ENCODE data around the gene AP1G2. TPM values are rescaled to one million over a fixed set of nuclear protein-coding genes. Genes with fewer than 3 reads are reported as not detected.

Gene AP1G2
- total and polyA plus RNA-seq, 2 of the 13 experiments (the other 11 are each of a cell fraction or from before 2014, with no cell fraction given), result 96.9 to 611 TPM

- TF ChIP-seq NONO (IDR thresholded peaks at IDR 0.05) (no peak), NONO (CRISPR knock-in tag; conservative IDR thresholded peaks at IDR 0.05) (peak; percentile 41; the same call in 1 of the 2 replicates), RBM39 (IDR thresholded peaks at IDR 0.05; ENCODE audit: low read depth, low read length, poor library complexity, severe bottlenecking) (no peak), ARID5B (CRISPR knock-in tag; IDR thresholded peaks at IDR 0.05) (no peak), ERF (CRISPR knock-in tag; IDR thresholded peaks at IDR 0.05) (no peak), EZH2 (conservative IDR thresholded peaks at IDR 0.05; ENCODE audit: low read depth, low read length) (no peak), MED13 (CRISPR knock-in tag; IDR thresholded peaks at IDR 0.05) (no peak), IRF1 (CRISPR knock-in tag; IDR thresholded peaks at IDR 0.05; ENCODE audit: low read depth) (no peak; the same call in 1 of the 2 replicates), ZBTB42 (CRISPR knock-in tag; IDR thresholded peaks at IDR 0.05) (peak; percentile 81), ELF1 (CRISPR knock-in tag; IDR thresholded peaks at IDR 0.05) (no peak), NFE2 (CRISPR knock-in tag; IDR thresholded peaks at IDR 0.05) (no peak), ZUFSP (CRISPR knock-in tag; IDR thresholded peaks at IDR 0.05; ENCODE audit: borderline replicate concordance) (no peak), GATA4 (IDR thresholded peaks at IDR 0.05; ENCODE audit: borderline replicate concordance, low read depth) (no peak), ZSCAN30 (CRISPR knock-in tag; IDR thresholded peaks at IDR 0.05) (no peak)
- TF ChIP-seq, protein P1, sequence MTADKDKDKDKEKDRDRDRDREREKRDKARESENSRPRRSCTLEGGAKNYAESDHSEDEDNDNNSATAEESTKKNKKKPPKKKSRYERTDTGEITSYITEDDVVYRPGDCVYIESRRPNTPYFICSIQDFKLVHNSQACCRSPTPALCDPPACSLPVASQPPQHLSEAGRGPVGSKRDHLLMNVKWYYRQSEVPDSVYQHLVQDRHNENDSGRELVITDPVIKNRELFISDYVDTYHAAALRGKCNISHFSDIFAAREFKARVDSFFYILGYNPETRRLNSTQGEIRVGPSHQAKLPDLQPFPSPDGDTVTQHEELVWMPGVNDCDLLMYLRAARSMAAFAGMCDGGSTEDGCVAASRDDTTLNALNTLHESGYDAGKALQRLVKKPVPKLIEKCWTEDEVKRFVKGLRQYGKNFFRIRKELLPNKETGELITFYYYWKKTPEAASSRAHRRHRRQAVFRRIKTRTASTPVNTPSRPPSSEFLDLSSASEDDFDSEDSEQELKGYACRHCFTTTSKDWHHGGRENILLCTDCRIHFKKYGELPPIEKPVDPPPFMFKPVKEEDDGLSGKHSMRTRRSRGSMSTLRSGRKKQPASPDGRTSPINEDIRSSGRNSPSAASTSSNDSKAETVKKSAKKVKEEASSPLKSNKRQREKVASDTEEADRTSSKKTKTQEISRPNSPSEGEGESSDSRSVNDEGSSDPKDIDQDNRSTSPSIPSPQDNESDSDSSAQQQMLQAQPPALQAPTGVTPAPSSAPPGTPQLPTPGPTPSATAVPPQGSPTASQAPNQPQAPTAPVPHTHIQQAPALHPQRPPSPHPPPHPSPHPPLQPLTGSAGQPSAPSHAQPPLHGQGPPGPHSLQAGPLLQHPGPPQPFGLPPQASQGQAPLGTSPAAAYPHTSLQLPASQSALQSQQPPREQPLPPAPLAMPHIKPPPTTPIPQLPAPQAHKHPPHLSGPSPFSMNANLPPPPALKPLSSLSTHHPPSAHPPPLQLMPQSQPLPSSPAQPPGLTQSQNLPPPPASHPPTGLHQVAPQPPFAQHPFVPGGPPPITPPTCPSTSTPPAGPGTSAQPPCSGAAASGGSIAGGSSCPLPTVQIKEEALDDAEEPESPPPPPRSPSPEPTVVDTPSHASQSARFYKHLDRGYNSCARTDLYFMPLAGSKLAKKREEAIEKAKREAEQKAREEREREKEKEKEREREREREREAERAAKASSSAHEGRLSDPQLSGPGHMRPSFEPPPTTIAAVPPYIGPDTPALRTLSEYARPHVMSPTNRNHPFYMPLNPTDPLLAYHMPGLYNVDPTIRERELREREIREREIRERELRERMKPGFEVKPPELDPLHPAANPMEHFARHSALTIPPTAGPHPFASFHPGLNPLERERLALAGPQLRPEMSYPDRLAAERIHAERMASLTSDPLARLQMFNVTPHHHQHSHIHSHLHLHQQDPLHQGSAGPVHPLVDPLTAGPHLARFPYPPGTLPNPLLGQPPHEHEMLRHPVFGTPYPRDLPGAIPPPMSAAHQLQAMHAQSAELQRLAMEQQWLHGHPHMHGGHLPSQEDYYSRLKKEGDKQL (CRISPR knock-in tag; IDR thresholded peaks at IDR 0.05; ENCODE audit: low read depth), result no peak
- TF ChIP-seq, protein P2, sequence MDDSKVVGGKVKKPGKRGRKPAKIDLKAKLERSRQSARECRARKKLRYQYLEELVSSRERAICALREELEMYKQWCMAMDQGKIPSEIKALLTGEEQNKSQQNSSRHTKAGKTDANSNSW (CRISPR knock-in tag; IDR thresholded peaks at IDR 0.05; ENCODE audit: borderline replicate concordance), result no peak
Observed at GRCh38 chr14:23561873-23562821, 5.4 kb downstream of the AP1G2 start (continued).
